CD4-positive, alpha-beta T cell (primary cell): ENCODE measurements around the gene PPP1R14C. TPM values are rescaled to one million over a fixed set of nuclear protein-coding genes. Genes with fewer than 3 reads are reported as not detected.

Experiments used
- ATAC-seq: fragments of 200-7000 bp; cut with Tn5 transposase; one replicate; pipeline ENCODE4 v1.10.0; 2022; ENCODE audit warnings: mild to moderate bottlenecking; ENCODE audit not compliant: poor library complexity
- CTCF ChIA-PET: fragments of 350-600 bp; sonication (Branson Sonifier 250); formaldehyde crosslinking; loops from one replicate; lab custom pipeline; 2021; ENCODE audit warnings: antibody characterized with exemption, inconsistent platforms; lab: Charles Lee
- POLR2A ChIA-PET: fragments of 350-600 bp; sonication (Branson Sonifier 250); formaldehyde crosslinking; loops from one replicate; lab custom pipeline; 2021; ENCODE audit warnings: antibody characterized with exemption, inconsistent platforms; lab: Charles Lee
- DNase-seq, 14 experiments: peaks; one replicate each; pipeline ENCODE4 v3.0.0-alpha.2; 2013 to 2020; ENCODE audit warnings: mixed read lengths in 2 of 14
- H3K27ac ChIP-seq, 2 donors: one replicate each; pipeline versions ENCODE4 v1.5.1 to v1.7.0; 2013; ENCODE audit warnings: low read length in 2 of 2, low read depth in 1 of 2, mild to moderate bottlenecking in 1 of 2
- H3K27me3 ChIP-seq, 2 experiments: 1 replicate in 1 of 2; 2 replicates in 1 of 2; pipeline versions ENCODE4 v1.6.1 to v1.7.0; 2013; ENCODE audit warnings: low read length in 2 of 2, control low read depth in 1 of 2, mild to moderate bottlenecking in 1 of 2, moderate library complexity in 1 of 2; ENCODE audit not compliant: insufficient read depth in 2 of 2, control insufficient read depth in 1 of 2
- H3K36me3 ChIP-seq: one replicate; pipeline ENCODE4 v1.6.1; 2013; ENCODE audit warnings: low read length, control low read depth; ENCODE audit not compliant: insufficient read depth
- H3K4me1 ChIP-seq: one replicate; pipeline ENCODE4 v1.6.1; 2013; ENCODE audit warnings: low read length, control low read depth; ENCODE audit not compliant: insufficient read depth
- H3K4me3 ChIP-seq: one replicate; pipeline ENCODE4 v1.5.1; 2013; ENCODE audit warnings: mild to moderate bottlenecking, low read length, moderate library complexity
- H3K9me3 ChIP-seq, 2 experiments: 1 replicate in 1 of 2; 2 replicates in 1 of 2; pipeline versions ENCODE4 v1.6.1 to v1.7.0; 2013; ENCODE audit warnings: low read length in 2 of 2, mild to moderate bottlenecking in 2 of 2, control low read depth in 1 of 2, moderate library complexity in 1 of 2; ENCODE audit not compliant: control insufficient read depth in 1 of 2, insufficient read depth in 1 of 2
- H3K27ac Mint-ChIP-seq: one replicate; pipeline ENCODE4 v1.8.0; 2020; ENCODE audit warnings: mixed read lengths
- H3K27me3 Mint-ChIP-seq: one replicate; pipeline ENCODE4 v1.8.0; 2021; ENCODE audit warnings: mixed read lengths
- H3K36me3 Mint-ChIP-seq: one replicate; pipeline ENCODE4 v1.8.0; 2021; ENCODE audit warnings: low read depth, mixed read lengths
- H3K4me1 Mint-ChIP-seq: one replicate; pipeline ENCODE4 v1.8.0; 2021; ENCODE audit warnings: low read depth, mixed read lengths
- H3K4me3 Mint-ChIP-seq: one replicate; pipeline ENCODE4 v1.8.0; 2020; ENCODE audit warnings: mild to moderate bottlenecking, mixed read lengths
- H3K9me3 Mint-ChIP-seq: one replicate; pipeline ENCODE4 v1.8.0; 2020; ENCODE audit warnings: mixed read lengths
- CTCF ChIP-seq: fragments of 200-600 bp; IDR thresholded peaks from one replicate; pipeline ENCODE4 v1.8.0; 2022; ENCODE audit warnings: antibody characterized with exemption, mild to moderate bottlenecking
- intact Hi-C, 2 experiments: fragments of 100-400 bp; cut with DNase I in 1 of 2; cut with micrococcal nuclease in 1 of 2; formaldehyde crosslinking; loops; one replicate each; pipeline versions ENCODE4 v1.15.1 to v1.9.0; 2023 to 2025; cut with DNase I, micrococcal nuclease
- total RNA-seq, 174 experiments: library from RNA in 2 of 174; stranded (reverse) in 2 of 174; gene quantifications; one replicate each; pipeline ENCODE4 v1.2.3 and lab custom pipeline; 2021 to 2026

Gene PPP1R14C
- total RNA-seq, 2 experiments from 2014 or later: not detected

DNA sequence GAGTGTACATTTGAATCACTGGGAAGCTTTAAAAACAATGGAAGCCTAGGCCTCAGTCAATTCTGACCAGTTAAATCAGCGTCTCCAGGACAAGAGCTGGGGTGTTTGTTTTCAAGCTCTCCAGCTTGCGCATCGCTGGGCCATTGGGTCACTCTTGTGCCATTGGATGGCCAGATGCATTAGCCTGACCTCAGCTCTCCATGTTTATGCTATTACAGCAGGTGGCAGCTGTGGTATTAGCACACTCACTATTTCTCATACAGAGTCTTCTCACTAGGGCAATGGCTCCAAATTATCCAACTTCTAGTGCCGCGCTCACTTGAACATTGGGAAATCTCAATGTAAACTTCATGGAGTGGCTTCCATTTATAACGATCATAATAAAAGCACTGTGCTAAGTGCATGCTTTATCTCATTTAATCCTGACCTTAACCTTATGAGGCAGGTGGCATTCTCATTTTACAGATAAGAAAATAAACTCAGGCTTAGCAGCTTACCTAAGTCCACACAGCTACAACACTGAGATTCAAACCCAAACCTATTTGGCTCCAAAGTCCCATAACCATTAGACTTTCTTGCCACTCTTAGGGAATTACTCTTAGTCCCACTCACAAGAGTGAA is 108.8 kb downstream of the PPP1R14C start:
- DNase-seq (no peak), ATAC-seq (no peak)
- peaks cover 0 to 3% of the 10 kb centered on the region in 2 experiments for H3K27me3 ChIP-seq
- ChIA-PET CTCF (no interaction called here), POLR2A (no interaction called here)
- no peaks in the 10 kb centered on the region for H3K36me3 ChIP-seq
- H3K4me3 ChIP-seq: no peak overlapping the region
- H3K4me1 ChIP-seq: no peaks in the 10 kb centered on the region
- Mint-ChIP-seq H3K4me1 (no peaks in the 10 kb centered on the region), H3K36me3 (no peaks in the 10 kb centered on the region), H3K4me3 (no peak overlapping the region), H3K27ac (no peak overlapping the region), H3K9me3 (peaks cover 5% of the 10 kb centered on the region), H3K27me3 (peaks cover 15% of the 10 kb centered on the region)
- H3K27ac ChIP-seq: no peak overlapping the region
- intact Hi-C loops: no loop called here
- TF ChIP-seq CTCF: no peak
- H3K9me3 ChIP-seq: peaks cover 7 to 9% of the 10 kb centered on the region in 2 experiments

DNA sequence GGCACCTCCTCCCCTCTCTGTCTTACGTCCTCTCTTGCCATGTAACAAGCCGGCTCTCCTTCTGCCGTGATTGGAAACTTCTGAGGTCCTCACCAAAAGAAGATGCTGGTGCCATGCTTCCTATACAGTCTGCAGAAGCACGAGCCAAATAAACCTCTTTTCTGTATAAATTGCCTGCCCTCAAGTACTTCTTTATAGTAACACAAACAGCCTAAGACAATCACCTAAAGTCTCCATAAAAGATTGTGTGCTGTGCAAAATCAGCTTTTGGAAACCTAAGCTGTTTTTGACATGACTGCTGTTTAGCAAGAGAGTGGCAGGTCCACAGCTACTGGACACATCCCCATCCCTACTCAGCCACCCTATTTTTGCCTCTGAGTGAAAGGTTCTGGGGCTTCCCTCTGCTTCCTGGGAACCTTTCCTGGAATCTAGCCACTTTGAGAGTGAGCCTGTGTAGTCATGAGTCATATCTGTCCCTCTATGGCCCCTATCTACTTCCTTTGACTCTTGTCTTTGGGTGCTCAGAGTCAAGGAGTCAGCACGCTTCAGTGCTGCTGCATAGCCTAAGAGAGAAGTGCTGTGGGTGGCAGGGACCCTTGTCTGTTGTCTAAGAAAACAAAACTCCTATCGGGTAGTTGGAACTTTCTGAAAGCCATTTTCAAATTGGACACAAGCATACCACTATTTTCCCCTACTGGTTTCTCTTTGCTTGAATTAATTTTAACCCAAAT is 110.0 kb downstream of the PPP1R14C start:
- no peak overlapping the region for H3K4me3 Mint-ChIP-seq
- TF ChIP-seq CTCF: no peak
- Histone ChIP-seq H3K9me3 (peaks cover 4 to 7% of the 10 kb centered on the region in 2 experiments), H3K27me3 (peaks cover 0 to 3% of the 10 kb centered on the region in 2 experiments), H3K4me3 (no peak overlapping the region), H3K27ac (no peak overlapping the region), H3K36me3 (no peaks in the 10 kb centered on the region), H3K4me1 (no peaks in the 10 kb centered on the region)
- ChIA-PET CTCF (no interaction called here), POLR2A (no interaction called here)
- no peaks in the 10 kb centered on the region for H3K4me1 Mint-ChIP-seq
- peaks cover 17% of the 10 kb centered on the region for H3K27me3 Mint-ChIP-seq
- no peak overlapping the region for H3K27ac Mint-ChIP-seq
- DNase-seq (no peak), ATAC-seq (no peak)
- H3K36me3 Mint-ChIP-seq: no peaks in the 10 kb centered on the region
- intact Hi-C loops: no loop called here
- H3K9me3 Mint-ChIP-seq: peaks cover 2% of the 10 kb centered on the region

- Mint-ChIP-seq H3K27ac (no peak overlapping the region), H3K9me3 (no peaks in the 10 kb centered on the region), H3K27me3 (peaks cover 18% of the 10 kb centered on the region), H3K4me3 (no peak overlapping the region), H3K4me1 (no peaks in the 10 kb centered on the region), H3K36me3 (no peaks in the 10 kb centered on the region)
- DNase-seq (no peak), ATAC-seq (no peak)
- intact Hi-C loops: no loop called here
- Histone ChIP-seq H3K4me1 (no peaks in the 10 kb centered on the region), H3K27me3 (peaks cover 0 to 3% of the 10 kb centered on the region in 2 experiments), H3K9me3 (peaks cover 0 to 5% of the 10 kb centered on the region in 2 experiments), H3K4me3 (no peak overlapping the region), H3K27ac (no peak overlapping the region), H3K36me3 (no peaks in the 10 kb centered on the region)
- ChIA-PET CTCF (no interaction called here), POLR2A (no interaction called here)
- TF ChIP-seq CTCF: no peak
These were observed 110.6 kb downstream of the PPP1R14C start for GRCh38 chr6:150253489-150253888.
